Measurements from ENCODE around the gene DOK4. TPM values are rescaled to one million over a fixed set of nuclear protein-coding genes. Genes with fewer than 3 reads are reported as not detected.

Gene DOK4
- total and polyA plus RNA-seq, 2 experiments from 2014 or later, result 11.4 to 29.1 TPM

DNA sequence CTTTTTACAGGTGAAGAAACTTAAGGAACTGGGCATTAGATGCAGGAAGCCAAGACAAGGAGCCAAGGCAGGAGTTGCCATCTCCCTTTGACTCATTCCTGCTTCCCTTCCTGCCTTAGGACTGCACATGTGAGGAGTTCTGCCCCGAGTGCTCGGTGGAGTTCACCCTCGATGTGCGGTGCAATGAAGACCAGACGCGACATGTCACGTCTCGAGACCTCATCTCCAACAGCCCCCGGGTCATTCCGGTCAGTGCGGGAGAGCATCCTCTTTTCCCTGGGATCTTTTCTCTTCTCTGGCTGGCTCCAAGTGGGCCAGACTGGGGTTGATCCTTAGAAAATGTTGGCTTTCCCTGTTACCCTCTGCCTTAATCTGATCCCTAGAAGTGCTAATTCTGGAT, 17.2 kb downstream of the DOK4 start (continued):
- TF ChIP-seq EZH2phosphoT487 (IDR thresholded peaks at IDR 0.05; ENCODE audit: unreplicated experiment) (no peak), CREB1 (CRISPR knock-in tag; IDR thresholded peaks at IDR 0.05; ENCODE audit: low read depth) (no peak), JUNB (IDR thresholded peaks at IDR 0.05; ENCODE audit: unreplicated experiment) (no peak), STAT1 (IDR thresholded peaks at IDR 0.05; ENCODE audit: unreplicated experiment) (no peak)
- TF ChIP-seq, protein P1, sequence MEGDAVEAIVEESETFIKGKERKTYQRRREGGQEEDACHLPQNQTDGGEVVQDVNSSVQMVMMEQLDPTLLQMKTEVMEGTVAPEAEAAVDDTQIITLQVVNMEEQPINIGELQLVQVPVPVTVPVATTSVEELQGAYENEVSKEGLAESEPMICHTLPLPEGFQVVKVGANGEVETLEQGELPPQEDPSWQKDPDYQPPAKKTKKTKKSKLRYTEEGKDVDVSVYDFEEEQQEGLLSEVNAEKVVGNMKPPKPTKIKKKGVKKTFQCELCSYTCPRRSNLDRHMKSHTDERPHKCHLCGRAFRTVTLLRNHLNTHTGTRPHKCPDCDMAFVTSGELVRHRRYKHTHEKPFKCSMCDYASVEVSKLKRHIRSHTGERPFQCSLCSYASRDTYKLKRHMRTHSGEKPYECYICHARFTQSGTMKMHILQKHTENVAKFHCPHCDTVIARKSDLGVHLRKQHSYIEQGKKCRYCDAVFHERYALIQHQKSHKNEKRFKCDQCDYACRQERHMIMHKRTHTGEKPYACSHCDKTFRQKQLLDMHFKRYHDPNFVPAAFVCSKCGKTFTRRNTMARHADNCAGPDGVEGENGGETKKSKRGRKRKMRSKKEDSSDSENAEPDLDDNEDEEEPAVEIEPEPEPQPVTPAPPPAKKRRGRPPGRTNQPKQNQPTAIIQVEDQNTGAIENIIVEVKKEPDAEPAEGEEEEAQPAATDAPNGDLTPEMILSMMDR (conservative IDR thresholded peaks at IDR 0.05; ENCODE audit: low read depth in 2 of 2), result no peak
- TF ChIP-seq, protein P2, sequence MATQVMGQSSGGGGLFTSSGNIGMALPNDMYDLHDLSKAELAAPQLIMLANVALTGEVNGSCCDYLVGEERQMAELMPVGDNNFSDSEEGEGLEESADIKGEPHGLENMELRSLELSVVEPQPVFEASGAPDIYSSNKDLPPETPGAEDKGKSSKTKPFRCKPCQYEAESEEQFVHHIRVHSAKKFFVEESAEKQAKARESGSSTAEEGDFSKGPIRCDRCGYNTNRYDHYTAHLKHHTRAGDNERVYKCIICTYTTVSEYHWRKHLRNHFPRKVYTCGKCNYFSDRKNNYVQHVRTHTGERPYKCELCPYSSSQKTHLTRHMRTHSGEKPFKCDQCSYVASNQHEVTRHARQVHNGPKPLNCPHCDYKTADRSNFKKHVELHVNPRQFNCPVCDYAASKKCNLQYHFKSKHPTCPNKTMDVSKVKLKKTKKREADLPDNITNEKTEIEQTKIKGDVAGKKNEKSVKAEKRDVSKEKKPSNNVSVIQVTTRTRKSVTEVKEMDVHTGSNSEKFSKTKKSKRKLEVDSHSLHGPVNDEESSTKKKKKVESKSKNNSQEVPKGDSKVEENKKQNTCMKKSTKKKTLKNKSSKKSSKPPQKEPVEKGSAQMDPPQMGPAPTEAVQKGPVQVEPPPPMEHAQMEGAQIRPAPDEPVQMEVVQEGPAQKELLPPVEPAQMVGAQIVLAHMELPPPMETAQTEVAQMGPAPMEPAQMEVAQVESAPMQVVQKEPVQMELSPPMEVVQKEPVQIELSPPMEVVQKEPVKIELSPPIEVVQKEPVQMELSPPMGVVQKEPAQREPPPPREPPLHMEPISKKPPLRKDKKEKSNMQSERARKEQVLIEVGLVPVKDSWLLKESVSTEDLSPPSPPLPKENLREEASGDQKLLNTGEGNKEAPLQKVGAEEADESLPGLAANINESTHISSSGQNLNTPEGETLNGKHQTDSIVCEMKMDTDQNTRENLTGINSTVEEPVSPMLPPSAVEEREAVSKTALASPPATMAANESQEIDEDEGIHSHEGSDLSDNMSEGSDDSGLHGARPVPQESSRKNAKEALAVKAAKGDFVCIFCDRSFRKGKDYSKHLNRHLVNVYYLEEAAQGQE (IDR thresholded peaks at IDR 0.05; ENCODE audit: unreplicated experiment), result no peak

DNA sequence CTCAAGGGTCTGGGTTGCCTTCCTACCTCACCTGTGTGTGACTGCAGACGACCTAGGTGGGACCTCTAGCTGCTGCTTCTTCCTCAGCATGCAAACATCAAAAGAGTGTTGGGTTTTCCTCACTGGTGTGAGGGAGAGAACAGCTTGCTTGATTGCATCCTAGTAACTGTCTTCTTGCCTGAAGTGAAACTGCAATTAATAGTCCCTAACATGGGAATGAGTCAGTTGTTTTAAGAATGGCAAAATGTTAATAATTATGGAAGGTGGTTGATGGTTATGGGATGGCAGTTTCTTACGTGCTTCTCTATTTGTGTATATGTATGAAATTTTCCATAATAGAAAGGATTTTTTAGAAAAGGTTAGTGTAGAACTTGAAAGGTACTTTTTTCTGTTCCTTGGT, 17.9 kb downstream of the DOK4 start:
- Mint-ChIP-seq H3K9me3 (no peaks in the 10 kb centered on the region), H3K36me3 (ENCODE audit: low read depth) (peaks cover 74% of the 10 kb centered on the region), H3K4me1 (peaks cover 36% of the 10 kb centered on the region), H3K4me3 (no peak overlapping the region), H3K27ac (no peak overlapping the region), H3K27me3 (ENCODE audit: insufficient read depth, low read depth, poor library complexity) (peaks cover 5% of the 10 kb centered on the region)
- Histone ChIP-seq H3K79me2 (replicated peaks; ENCODE audit: insufficient read depth) (peaks cover 30% of the 10 kb centered on the region), H3K4me1 (ENCODE audit: insufficient read depth) (peaks cover 28% of the 10 kb centered on the region), H3K36me3 (ENCODE audit: insufficient read depth) (peaks cover 47% of the 10 kb centered on the region), H4K20me1 (replicated peaks; ENCODE audit: insufficient read depth) (peaks cover 11% of the 10 kb centered on the region), H2AFZ (no peak overlapping the region), H3F3A (replicated peaks; ENCODE audit: low read depth) (0 out of 2 replicates have a peak, but pooled peaks cover 8% of the 10 kb centered on the region), H3K4me3 (no peak overlapping the region), H3K4me2 (no peak overlapping the region), H3K27me3 (ENCODE audit: insufficient read depth) (no peaks in the 10 kb centered on the region), H3K9me2 (ENCODE audit: insufficient read depth) (no peaks in the 10 kb centered on the region), H3K27ac (ENCODE audit: low read depth) (no peak overlapping the region)
- ATAC-seq (no peak), DNase-seq (ENCODE audit: low spot score) (no peak)
- no peak for TF ChIP-seq ZNF114 (CRISPR knock-in tag; IDR thresholded peaks at IDR 0.05)
- TF ChIP-seq, protein P1 (conservative IDR thresholded peaks at IDR 0.05; ENCODE audit: low read depth in 2 of 2), result no peak
- TF ChIP-seq, protein P3, sequence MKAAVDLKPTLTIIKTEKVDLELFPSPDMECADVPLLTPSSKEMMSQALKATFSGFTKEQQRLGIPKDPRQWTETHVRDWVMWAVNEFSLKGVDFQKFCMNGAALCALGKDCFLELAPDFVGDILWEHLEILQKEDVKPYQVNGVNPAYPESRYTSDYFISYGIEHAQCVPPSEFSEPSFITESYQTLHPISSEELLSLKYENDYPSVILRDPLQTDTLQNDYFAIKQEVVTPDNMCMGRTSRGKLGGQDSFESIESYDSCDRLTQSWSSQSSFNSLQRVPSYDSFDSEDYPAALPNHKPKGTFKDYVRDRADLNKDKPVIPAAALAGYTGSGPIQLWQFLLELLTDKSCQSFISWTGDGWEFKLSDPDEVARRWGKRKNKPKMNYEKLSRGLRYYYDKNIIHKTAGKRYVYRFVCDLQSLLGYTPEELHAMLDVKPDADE (IDR thresholded peaks at IDR 0.05), result no peak
- TF ChIP-seq, protein P4, sequence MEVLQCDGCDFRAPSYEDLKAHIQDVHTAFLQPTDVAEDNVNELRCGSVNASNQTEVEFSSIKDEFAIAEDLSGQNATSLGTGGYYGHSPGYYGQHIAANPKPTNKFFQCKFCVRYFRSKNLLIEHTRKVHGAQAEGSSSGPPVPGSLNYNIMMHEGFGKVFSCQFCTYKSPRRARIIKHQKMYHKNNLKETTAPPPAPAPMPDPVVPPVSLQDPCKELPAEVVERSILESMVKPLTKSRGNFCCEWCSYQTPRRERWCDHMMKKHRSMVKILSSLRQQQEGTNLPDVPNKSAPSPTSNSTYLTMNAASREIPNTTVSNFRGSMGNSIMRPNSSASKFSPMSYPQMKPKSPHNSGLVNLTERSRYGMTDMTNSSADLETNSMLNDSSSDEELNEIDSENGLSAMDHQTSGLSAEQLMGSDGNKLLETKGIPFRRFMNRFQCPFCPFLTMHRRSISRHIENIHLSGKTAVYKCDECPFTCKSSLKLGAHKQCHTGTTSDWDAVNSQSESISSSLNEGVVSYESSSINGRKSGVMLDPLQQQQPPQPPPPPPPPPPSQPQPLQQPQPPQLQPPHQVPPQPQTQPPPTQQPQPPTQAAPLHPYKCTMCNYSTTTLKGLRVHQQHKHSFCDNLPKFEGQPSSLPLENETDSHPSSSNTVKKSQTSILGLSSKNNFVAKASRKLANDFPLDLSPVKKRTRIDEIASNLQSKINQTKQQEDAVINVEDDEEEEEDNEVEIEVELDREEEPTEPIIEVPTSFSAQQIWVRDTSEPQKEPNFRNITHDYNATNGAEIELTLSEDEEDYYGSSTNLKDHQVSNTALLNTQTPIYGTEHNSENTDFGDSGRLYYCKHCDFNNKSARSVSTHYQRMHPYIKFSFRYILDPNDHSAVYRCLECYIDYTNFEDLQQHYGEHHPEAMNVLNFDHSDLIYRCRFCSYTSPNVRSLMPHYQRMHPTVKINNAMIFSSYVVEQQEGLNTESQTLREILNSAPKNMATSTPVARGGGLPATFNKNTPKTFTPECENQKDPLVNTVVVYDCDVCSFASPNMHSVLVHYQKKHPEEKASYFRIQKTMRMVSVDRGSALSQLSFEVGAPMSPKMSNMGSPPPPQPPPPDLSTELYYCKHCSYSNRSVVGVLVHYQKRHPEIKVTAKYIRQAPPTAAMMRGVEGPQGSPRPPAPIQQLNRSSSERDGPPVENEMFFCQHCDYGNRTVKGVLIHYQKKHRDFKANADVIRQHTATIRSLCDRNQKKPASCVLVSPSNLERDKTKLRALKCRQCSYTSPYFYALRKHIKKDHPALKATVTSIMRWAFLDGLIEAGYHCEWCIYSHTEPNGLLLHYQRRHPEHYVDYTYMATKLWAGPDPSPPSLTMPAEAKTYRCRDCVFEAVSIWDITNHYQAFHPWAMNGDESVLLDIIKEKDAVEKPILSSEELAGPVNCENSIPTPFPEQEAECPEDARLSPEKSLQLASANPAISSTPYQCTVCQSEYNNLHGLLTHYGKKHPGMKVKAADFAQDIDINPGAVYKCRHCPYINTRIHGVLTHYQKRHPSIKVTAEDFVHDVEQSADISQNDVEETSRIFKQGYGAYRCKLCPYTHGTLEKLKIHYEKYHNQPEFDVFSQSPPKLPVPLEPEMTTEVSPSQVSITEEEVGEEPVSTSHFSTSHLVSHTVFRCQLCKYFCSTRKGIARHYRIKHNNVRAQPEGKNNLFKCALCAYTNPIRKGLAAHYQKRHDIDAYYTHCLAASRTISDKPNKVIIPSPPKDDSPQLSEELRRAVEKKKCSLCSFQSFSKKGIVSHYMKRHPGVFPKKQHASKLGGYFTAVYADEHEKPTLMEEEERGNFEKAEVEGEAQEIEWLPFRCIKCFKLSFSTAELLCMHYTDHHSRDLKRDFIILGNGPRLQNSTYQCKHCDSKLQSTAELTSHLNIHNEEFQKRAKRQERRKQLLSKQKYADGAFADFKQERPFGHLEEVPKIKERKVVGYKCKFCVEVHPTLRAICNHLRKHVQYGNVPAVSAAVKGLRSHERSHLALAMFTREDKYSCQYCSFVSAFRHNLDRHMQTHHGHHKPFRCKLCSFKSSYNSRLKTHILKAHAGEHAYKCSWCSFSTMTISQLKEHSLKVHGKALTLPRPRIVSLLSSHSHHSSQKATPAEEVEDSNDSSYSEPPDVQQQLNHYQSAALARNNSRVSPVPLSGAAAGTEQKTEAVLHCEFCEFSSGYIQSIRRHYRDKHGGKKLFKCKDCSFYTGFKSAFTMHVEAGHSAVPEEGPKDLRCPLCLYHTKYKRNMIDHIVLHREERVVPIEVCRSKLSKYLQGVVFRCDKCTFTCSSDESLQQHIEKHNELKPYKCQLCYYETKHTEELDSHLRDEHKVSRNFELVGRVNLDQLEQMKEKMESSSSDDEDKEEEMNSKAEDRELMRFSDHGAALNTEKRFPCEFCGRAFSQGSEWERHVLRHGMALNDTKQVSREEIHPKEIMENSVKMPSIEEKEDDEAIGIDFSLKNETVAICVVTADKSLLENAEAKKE (CRISPR knock-in tag; IDR thresholded peaks at IDR 0.05), result no peak
- TF ChIP-seq CREB1 (CRISPR knock-in tag; IDR thresholded peaks at IDR 0.05; ENCODE audit: low read depth), result no peak
- no peak for TF ChIP-seq EZH2phosphoT487 (IDR thresholded peaks at IDR 0.05; ENCODE audit: unreplicated experiment)
- TF ChIP-seq STAT1 (IDR thresholded peaks at IDR 0.05; ENCODE audit: unreplicated experiment), result no peak
- no peak for TF ChIP-seq JUNB (IDR thresholded peaks at IDR 0.05; ENCODE audit: unreplicated experiment)
